HG02642 (cell line): ENCODE data around the gene KMT2E.
A peak's percentile ranks its signal among the peaks of the same experiment; 100 is the strongest.
"Not testable (repeated sequence)": the region's sequence is repeated elsewhere in the genome, so short reads cannot be mapped to it uniquely, and the experiment has no call there.

Source experiments
- ATAC-seq: cut with Tn5 transposase; IDR thresholded peaks from one replicate; pipeline ENCODE4 v1.9.1; 2021; ENCODE audit warnings: mild to moderate bottlenecking; ENCODE audit not compliant: unreplicated experiment, poor library complexity

KMT2E gene

GRCh38 chr7:105013816-105014692 lies at the start of gene KMT2E:
KMT2E (plus strand) TSS chr7:105014205; CDS start chr7:105040953, 26,748 bp downstream.
- peak; percentile 30 for ATAC-seq

GRCh38 chr7:104964626-104965236 lies 49.3 kb upstream of the KMT2E start:
- ATAC-seq = no peak

GRCh38 chr7:104966022-104966421 lies 48.0 kb upstream of the KMT2E start:
- no peak for ATAC-seq

- ATAC-seq = no peak
These were observed 46.9 kb upstream of the KMT2E start for GRCh38 chr7:104967088-104967487.

GRCh38 chr7:104967595-104967994 lies 46.4 kb upstream of the KMT2E start:
- ATAC-seq = no peak

- no peak for ATAC-seq
These were observed 45.4 kb upstream of the KMT2E start for GRCh38 chr7:104968648-104969047.

- ATAC-seq = no peak
These were observed 44.8 kb upstream of the KMT2E start for GRCh38 chr7:104969183-104969582.

GRCh38 chr7:104971290-104972071 lies 42.5 kb upstream of the KMT2E start:
- no peak for ATAC-seq

- ATAC-seq = no peak
These were observed 41.5 kb upstream of the KMT2E start for GRCh38 chr7:104972500-104972899.

GRCh38 chr7:104973227-104973626 lies 40.8 kb upstream of the KMT2E start:
- ATAC-seq = no peak

GRCh38 chr7:104973909-104974415 lies 40.0 kb upstream of the KMT2E start:
- ATAC-seq = no peak

- ATAC-seq = not testable (repeated sequence)
These were observed 38.5 kb upstream of the KMT2E start for GRCh38 chr7:104975553-104975952.

- no peak for ATAC-seq
These were observed 36.9 kb upstream of the KMT2E start for GRCh38 chr7:104976966-104977636.

- no peak for ATAC-seq
These were observed 35.5 kb upstream of the KMT2E start for GRCh38 chr7:104978460-104978859.

GRCh38 chr7:104979167-104979841 lies 34.7 kb upstream of the KMT2E start:
- no peak for ATAC-seq

- ATAC-seq = no peak
These were observed 33.6 kb upstream of the KMT2E start for GRCh38 chr7:104980440-104980839.

- ATAC-seq = no peak
These were observed 32.9 kb upstream of the KMT2E start for GRCh38 chr7:104980841-104981671.

- no peak for ATAC-seq
These were observed 32.4 kb upstream of the KMT2E start for GRCh38 chr7:104981672-104982037.
